GM12891 (cell line): ENCODE results near the gene TXLNG.

ENCODE experiments used
- DNase-seq: peaks from one replicate; pipeline ENCODE4 v3.0.0; 2011; ENCODE audit warnings: low spot score; ENCODE audit not compliant: insufficient read length
- FAIRE-seq: peaks from 2 replicates; lab custom pipeline; 2011; peaks lifted over from hg19 to GRCh38; lab: Jason Lieb, UNC
- PAX5 ChIP-seq: IDR thresholded peaks from 2 replicates; pipeline ENCODE4 v1.6.1; 2011; ENCODE audit warnings: low read length, moderate library complexity, mild to moderate bottlenecking; ENCODE audit not compliant: insufficient read depth, severe bottlenecking
- POLR2A ChIP-seq: IDR thresholded peaks from 2 replicates; pipeline ENCODE4 v1.6.1; 2011; ENCODE audit warnings: low read depth, low read length, control low read depth
- POLR2AphosphoS5 ChIP-seq: IDR thresholded peaks from 2 replicates; pipeline ENCODE4 v1.6.1; 2011; ENCODE audit warnings: low read depth, low read length, control low read depth
- POU2F2 ChIP-seq: IDR thresholded peaks from 2 replicates; pipeline ENCODE4 v1.6.1; 2011; ENCODE audit warnings: low read depth, mild to moderate bottlenecking, control low read depth, low read length, moderate library complexity
- SPI1 ChIP-seq: IDR thresholded peaks from 2 replicates; pipeline ENCODE4 v1.6.1; 2011; ENCODE audit warnings: low read depth, low read length, control low read depth
- TAF1 ChIP-seq: IDR thresholded peaks from 2 replicates; pipeline ENCODE4 v1.6.1; 2011; ENCODE audit warnings: low read depth, low read length, control low read depth

Gene TXLNG

DNA sequence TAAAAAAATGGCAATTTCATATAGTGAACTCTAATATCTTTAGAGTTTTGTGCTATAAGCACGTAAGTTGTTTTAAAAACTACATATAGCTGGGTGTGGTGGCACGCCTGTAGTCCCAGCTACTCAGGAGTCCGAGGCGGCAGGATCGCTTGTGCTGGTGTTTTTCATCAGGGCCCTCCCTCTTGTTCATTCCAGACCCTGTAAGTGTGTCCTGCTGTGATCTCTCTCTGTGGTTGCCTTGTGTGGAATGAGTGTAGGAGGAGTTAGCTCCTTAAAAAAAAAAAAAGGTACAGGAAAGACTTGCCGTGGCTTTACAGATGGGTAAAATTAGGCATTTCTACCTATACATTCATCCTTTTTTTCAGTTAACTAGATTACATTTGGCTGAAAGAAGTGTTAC is 48.5 kb downstream of the TXLNG start:
- no peak for FAIRE-seq
- TF ChIP-seq POU2F2 (no peak), POLR2A (no peak), POLR2AphosphoS5 (no peak), SPI1 (no peak), PAX5 (no peak), TAF1 (no peak)
- no peak for DNase-seq

GRCh38 chrX:16836371-16836770 is 50.1 kb downstream of the TXLNG start:
- TF ChIP-seq POU2F2 (0 out of 2 replicates have a peak, but pooled peaks have one; percentile 30), SPI1 (no peak), POLR2AphosphoS5 (peak; percentile 29; the same call in 1 of the 2 replicates), TAF1 (no peak), PAX5 (no peak), POLR2A (no peak)
- DNase-seq (peak; percentile 16), FAIRE-seq (peak; percentile 98)

- FAIRE-seq = no peak
- DNase-seq = no peak
- TF ChIP-seq POLR2A (no peak), SPI1 (no peak)
These were observed 52.2 kb downstream of the TXLNG start for GRCh38 chrX:16838202-16839066.

DNA sequence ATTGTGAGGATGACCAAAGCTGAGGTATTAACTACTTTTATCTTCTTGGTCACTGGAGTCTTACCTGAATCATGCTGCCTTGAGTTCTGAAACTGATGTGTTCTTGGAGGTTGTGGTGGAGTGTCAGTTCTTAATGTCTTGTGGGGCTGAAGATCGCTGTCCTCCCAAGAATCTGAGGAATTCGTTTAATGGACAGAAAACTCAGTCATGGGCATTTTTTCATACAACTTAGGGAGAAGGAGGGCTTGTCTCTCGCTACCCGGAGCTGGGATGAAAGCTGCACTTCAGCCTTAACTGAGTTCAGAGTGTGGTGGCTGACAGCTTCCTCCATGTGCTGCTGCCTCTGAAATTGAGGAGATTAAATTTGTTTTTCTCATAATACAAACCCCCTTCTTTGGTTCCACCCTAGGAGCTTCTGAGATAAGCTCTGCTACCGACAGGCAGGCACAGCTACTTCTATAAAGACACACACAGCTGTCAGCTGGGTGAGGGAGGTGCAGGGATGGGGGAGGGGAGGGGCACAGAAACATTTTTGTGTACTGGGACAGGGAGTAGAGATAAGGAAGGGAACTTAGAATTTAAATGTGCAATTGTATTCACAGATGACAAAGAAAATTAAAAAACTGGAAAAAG is 53.1 kb downstream of the TXLNG start:
- TF ChIP-seq POLR2A = no peak
- no peak for TF ChIP-seq POU2F2
- no peak for TF ChIP-seq POLR2AphosphoS5
- no peak for TF ChIP-seq SPI1
- no peak for TF ChIP-seq TAF1
- no peak for TF ChIP-seq PAX5
- DNase-seq = no peak
- FAIRE-seq = no peak

DNA sequence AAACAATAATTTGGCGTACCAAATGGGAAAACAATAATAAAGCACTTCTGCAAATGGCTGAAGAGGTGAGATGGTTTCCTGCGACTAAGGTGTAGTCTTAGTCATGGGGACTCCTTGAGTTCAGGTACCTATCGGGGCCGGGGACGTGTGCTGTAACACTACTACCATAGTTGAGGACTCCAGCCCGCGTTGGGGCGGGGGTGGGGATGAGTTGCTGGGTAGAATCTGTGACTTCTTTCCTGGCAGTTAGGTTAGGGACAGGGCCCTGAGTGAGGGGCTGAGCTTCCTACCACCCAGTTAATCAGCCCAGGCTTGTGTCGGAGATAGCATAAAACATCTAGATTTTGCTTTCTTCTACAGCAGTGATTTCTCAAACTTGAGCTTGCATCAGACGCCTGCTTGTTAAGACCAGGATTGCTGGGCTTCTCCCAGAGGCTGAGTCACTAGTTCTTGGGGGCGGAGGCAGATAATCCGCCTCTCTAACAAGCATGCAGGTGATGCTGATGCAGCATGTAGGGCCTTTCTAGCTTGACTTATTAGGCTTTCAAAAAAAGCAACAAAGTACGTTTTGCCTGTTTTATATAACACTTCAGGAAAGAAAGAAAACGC is 53.7 kb downstream of the TXLNG start:
- TF ChIP-seq PAX5 (no peak), POLR2A (no peak), POU2F2 (no peak), POLR2AphosphoS5 (no peak), TAF1 (no peak), SPI1 (no peak)
- DNase-seq = no peak
- FAIRE-seq = no peak

GRCh38 chrX:16842684-16843083 is 56.4 kb downstream of the TXLNG start:
- TF ChIP-seq POLR2AphosphoS5 (no peak), POLR2A (no peak), PAX5 (no peak), TAF1 (no peak), SPI1 (no peak), POU2F2 (no peak)
- DNase-seq (no peak), FAIRE-seq (no peak)

GRCh38 chrX:16843208-16843909 is 57.1 kb downstream of the TXLNG start:
- FAIRE-seq (no peak), DNase-seq (no peak)
- no peak for TF ChIP-seq PAX5
- no peak for TF ChIP-seq POLR2A
- TF ChIP-seq POLR2AphosphoS5 = 0 out of 2 replicates have a peak, but pooled peaks have one; percentile 17
- TF ChIP-seq POU2F2 = no peak
- no peak for TF ChIP-seq SPI1
- no peak for TF ChIP-seq TAF1

- TF ChIP-seq SPI1 (no peak), TAF1 (no peak), POU2F2 (no peak), PAX5 (no peak), POLR2AphosphoS5 (no peak), POLR2A (no peak)
- no peak for FAIRE-seq
These were observed 59.4 kb downstream of the TXLNG start for GRCh38 chrX:16845686-16846085.

More at GRCh38 chrX:16845686-16846085, 59.4 kb downstream of the TXLNG start:
- DNase-seq = no peak
